Large intestine (tissue), 3 donors: ENCODE data around the gene COL5A1. TPM values are rescaled to one million over a fixed set of nuclear protein-coding genes. Genes with fewer than 3 reads are reported as not detected.

Experiments used
- DNase-seq, 2 donors: peaks; one replicate each; pipeline versions ENCODE4 v3.0.0 to v3.0.0-alpha.2; 2013
- H3K27ac ChIP-seq: one replicate; pipeline ENCODE4 v1.5.1; 2013; ENCODE audit warnings: low read length
- H3K27me3 ChIP-seq: 2 replicates; pipeline ENCODE4 v1.6.1; 2013; ENCODE audit warnings: low read length; ENCODE audit not compliant: control insufficient read depth, insufficient read depth
- H3K36me3 ChIP-seq: 2 replicates; pipeline ENCODE4 v1.6.1; 2013; ENCODE audit warnings: low read length; ENCODE audit not compliant: control insufficient read depth, insufficient read depth
- H3K4me1 ChIP-seq: one replicate; pipeline ENCODE4 v1.6.1; 2013; ENCODE audit warnings: low read length; ENCODE audit not compliant: control insufficient read depth, insufficient read depth
- H3K4me3 ChIP-seq: one replicate; pipeline ENCODE4 v1.5.1; 2013; ENCODE audit warnings: low read length
- H3K9me3 ChIP-seq: one replicate; pipeline ENCODE4 v1.6.1; 2013; ENCODE audit warnings: mild to moderate bottlenecking, low read depth, low read length, moderate library complexity; ENCODE audit not compliant: control insufficient read depth
- WGBS: methylation state at CpG from one replicate; pipeline ENCODE4 v1.1.5; 2013; ENCODE audit warnings: low lambda C conversion rate; ENCODE audit not compliant: insufficient coverage; 5-methylcytosine and 5-hydroxymethylcytosine counted together
- polyA plus RNA-seq: library from polyadenylated mRNA; unstranded; fragments of 120-200 nt; gene quantifications from one replicate; pipeline ENCODE4 v1.2.1, GENCODE V29; 2013

Gene COL5A1
- polyA plus RNA-seq, 1 donor = 79.9 TPM

DNA sequence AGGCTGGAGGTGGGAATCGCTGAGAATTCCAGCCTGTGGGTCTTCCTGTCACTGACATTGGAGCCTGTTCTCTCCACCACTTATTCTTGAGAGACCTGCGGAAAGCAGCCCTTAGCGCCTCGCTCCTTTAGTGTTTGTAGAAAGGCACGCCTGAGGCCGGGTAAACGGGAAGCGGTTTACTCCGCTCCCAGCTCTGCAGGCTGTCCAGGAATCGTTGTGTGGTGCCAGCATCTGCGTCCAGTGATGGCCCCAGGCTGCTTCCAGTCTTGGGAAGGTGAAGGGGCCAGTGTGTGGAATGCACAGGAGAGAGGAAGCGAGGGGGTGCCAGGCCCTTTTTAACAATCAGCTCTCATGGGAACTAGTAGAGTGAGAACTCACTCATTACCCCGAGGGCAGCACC is 194.4 kb downstream of the COL5A1 start:
- DNase-seq = no peak
- Histone ChIP-seq H3K36me3 (peaks cover 5% of the 10 kb centered on the region), H3K27me3 (no peaks in the 10 kb centered on the region), H3K27ac (no peak overlapping the region), H3K4me1 (no peaks in the 10 kb centered on the region), H3K9me3 (no peaks in the 10 kb centered on the region), H3K4me3 (no peak overlapping the region)
- no CpG with 5 or more reads among the region's 13 CpGs for WGBS

DNA sequence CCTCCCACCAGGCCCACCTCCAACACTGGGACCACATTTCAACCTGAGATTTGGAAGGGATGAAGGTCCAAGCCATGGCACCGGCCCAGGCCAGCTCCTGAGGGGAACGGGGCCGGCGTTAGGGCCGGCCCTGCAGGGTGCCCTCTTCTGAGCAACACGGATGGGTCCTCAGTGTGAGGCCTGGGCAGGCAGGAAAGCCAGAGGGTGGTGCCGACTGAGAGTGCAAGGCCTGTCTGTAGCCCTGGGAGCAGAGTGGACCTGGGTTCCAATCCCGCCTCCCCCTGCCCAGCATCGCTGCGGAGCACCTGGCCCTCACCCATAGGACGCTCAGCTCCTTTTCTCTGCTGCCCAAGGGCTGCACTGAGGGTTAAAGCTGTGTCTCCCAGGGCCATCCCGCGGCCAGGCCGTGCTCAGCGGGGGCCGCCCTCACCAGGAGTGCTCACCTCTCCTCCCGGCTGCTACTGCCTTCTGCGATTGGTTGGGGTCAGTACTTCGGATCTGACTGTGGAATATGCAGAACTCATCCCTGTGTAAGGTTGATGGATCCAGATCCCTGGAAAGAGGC is 194.9 kb downstream of the COL5A1 start:
- no peaks in the 10 kb centered on the region for H3K4me1 ChIP-seq
- DNase-seq = no peak
- no peaks in the 10 kb centered on the region for H3K27me3 ChIP-seq
- WGBS = no CpG with 5 or more reads among the region's 19 CpGs
- H3K4me3 ChIP-seq = no peak overlapping the region
- H3K9me3 ChIP-seq = no peaks in the 10 kb centered on the region
- H3K36me3 ChIP-seq = peaks cover 5% of the 10 kb centered on the region
- H3K27ac ChIP-seq = no peak overlapping the region

DNA sequence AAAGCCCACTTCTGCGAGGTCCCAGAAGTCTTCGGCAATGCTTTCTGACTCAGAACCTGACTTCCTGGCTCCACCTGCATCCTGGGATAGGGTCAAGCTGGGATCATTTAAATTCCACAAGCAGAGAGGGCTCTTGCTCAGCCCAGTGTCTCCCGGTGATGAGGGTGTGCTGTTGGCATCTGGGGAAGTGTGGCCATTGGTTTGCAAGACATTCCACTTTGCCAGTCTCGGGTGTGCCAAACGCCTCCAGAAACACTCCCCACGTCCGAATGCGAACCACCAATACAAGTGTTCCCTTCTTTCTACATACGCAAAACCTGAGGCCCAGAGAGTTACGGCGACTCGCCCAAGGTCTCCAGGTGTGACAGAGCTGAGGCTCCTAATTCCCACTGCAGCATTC is 195.9 kb downstream of the COL5A1 start:
- Histone ChIP-seq H3K36me3 (peaks cover 7% of the 10 kb centered on the region), H3K27me3 (no peaks in the 10 kb centered on the region)
- WGBS = no CpG with 5 or more reads among the region's 12 CpGs

DNA sequence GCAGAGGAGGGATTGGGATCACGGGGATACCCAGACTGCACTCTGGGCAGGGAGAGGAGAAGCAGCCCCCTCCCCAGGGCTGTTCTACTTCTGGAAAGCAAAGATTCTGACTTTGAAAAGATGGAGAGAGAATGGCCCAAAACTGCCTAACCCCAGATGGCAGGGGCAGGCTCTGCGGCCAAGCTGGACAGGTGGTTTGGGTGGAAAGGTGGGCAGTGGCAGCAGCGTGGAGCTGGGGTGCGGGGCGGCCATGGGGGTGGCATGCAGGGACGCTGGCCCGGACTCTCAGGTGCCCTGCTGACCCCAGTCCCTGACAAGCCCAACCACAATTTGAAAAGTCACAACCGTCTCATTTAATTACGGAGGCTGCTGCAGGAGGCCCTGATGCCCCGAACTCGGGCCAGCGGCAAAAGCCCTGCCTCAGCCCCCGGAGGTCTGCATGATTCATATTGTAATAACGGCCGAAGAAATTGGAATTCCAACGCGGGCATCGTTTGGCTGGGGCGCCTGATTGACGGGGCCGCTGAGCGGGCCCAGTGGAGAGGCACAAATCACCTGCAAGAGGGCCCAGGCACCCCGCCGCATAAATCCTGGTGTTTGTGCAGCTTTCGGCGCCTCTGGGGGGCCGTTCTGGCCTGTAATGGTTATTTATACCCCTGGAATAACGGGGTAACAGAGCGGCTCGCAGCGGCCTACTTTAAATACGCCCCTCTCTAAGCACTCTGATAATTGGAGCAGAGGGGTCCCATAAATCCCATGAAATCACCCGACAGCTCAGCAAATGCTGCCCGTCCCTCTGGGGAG is 197.2 kb downstream of the COL5A1 start:
- Histone ChIP-seq H3K27ac (no peak overlapping the region), H3K4me1 (no peaks in the 10 kb centered on the region), H3K36me3 (peaks cover 12% of the 10 kb centered on the region), H3K4me3 (no peak overlapping the region), H3K27me3 (no peaks in the 10 kb centered on the region), H3K9me3 (no peaks in the 10 kb centered on the region)
- DNase-seq = no peak
- WGBS = no CpG with 5 or more reads among the region's 34 CpGs

More for the DNA sequence above, 195.9 kb downstream of the COL5A1 start:
- DNase-seq = no peak
- Histone ChIP-seq H3K27ac (no peak overlapping the region), H3K9me3 (no peaks in the 10 kb centered on the region), H3K4me3 (no peak overlapping the region), H3K4me1 (no peaks in the 10 kb centered on the region)

DNA sequence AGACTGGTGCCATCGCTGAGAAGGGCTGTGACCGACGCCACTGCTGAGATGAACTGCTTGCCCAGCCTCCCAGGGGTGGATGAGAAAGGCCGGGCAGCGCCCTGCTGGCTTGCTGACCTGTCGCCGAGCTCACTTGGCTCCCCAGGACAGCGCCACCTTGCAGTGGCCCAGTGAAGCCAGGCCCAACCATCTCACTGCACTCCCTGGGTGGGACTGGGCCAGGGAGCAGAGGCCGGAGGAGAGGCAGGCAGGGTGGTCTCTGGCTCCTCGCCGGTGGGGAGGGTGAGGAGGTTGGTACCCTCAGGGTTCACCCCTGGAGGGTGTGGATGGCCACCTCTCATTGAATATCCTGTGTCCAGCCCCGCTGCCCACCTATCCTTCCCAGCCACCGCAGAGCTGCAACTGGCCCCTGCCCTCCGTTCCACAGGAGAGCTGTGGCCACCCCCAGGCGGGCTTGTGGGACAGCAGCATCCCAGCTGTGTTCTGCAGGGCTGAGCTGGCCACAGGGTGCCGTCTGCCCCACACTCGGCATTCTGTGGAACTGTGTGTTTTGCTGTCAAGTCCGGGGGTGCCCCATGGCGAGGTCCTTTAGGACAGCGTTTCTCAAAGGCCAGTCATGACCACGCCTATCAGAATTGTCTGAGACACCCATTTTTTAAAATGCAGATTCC is 198.0 kb downstream of the COL5A1 start:
- H3K36me3 ChIP-seq = peaks cover 12% of the 10 kb centered on the region

DNA sequence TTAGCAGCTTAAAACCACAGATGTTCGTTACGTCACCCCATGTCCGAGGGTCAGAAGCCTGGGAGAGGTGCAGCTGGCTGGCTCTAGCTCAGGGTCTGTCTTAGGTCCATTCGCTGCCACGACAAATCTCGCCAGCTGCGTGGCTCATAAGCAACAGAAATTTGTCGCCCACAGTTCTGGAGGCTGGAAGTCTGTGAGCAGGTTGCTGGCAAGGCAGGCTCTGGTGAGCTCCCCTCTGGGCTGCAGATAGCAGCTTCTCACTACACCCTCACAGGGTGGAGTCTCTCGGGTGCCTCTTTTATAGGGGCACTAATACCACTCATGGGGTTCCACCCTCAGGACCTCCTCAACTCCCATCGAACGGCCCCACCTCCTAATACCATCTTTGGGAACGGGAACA is 198.9 kb downstream of the COL5A1 start:
- no peaks in the 10 kb centered on the region for H3K27me3 ChIP-seq
- peaks cover 12% of the 10 kb centered on the region for H3K36me3 ChIP-seq

More for the DNA sequence above, 198.0 kb downstream of the COL5A1 start:
- WGBS = no CpG with 5 or more reads among the region's 21 CpGs
- H3K4me1 ChIP-seq = no peaks in the 10 kb centered on the region
- H3K27me3 ChIP-seq = no peaks in the 10 kb centered on the region
- no peak overlapping the region for H3K27ac ChIP-seq
- DNase-seq = no peak
- no peak overlapping the region for H3K4me3 ChIP-seq
- no peaks in the 10 kb centered on the region for H3K9me3 ChIP-seq

DNA sequence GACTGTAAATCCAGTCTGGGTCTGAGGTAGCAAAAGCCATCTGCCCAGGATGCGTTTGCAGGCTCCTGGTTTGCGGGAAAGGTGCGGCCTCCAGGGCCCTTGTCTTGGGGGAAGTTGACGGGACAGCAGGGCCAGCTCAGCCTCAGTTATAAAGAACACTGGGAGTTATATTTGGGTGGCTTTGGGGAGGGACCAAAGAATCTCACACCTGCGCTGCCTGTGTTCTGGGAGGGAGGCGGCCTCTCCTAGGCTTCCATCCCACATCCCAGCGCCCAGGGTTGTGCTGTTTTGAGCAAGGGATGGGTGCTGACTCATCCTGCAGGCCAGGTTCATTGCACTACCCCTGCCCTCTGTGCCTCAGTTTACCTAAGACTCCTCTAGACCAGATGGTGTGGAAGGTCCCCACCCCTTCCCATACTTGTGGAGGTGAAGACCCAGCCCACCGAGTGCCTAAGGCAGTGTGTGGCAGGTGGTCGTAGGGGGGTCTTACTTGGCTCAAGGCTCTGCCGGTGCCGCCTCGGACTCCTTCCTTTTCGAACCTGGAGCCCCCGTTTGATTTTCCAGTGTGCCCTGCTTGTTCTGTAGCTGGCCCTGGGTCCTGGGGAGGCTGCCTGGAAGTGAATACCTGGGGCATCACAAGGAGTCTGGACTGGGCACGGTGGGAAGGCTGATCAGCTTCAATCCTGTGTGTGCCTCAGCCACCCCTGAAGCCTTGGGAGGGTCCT is 199.7 kb downstream of the COL5A1 start:
- DNase-seq = no peak
- no peak overlapping the region for H3K4me3 ChIP-seq
- H3K27ac ChIP-seq = no peak overlapping the region
- H3K27me3 ChIP-seq = no peaks in the 10 kb centered on the region
- WGBS = no CpG with 5 or more reads among the region's 15 CpGs
- no peaks in the 10 kb centered on the region for H3K4me1 ChIP-seq
- H3K9me3 ChIP-seq = no peaks in the 10 kb centered on the region
- H3K36me3 ChIP-seq = peaks cover 12% of the 10 kb centered on the region

More for the DNA sequence above, 198.9 kb downstream of the COL5A1 start:
- H3K9me3 ChIP-seq = no peaks in the 10 kb centered on the region
- WGBS = no CpG with 5 or more reads among the region's 12 CpGs
- H3K4me1 ChIP-seq = no peaks in the 10 kb centered on the region
- no peak overlapping the region for H3K27ac ChIP-seq
- H3K4me3 ChIP-seq = no peak overlapping the region
- no peak for DNase-seq

DNA sequence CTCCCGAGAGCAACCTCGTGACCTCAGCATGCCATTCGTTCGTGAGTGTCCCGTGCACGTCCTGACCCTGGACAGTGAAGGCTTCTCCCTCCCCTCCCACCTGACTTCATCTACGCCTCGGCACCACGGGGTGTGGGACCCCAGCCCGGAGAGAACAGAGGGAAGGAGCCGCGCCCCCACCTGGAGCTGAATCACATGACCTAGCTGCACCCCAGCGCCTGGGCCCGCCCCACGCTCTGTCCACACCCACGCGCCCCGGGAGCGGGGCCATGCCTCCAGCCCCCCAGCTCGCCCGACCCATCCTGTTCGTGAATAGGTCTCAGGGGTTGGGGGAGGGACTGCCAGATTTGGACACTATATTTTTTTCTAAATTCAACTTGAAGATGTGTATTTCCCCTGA is 200.7 kb downstream of the COL5A1 start:
- peaks cover 2% of the 10 kb centered on the region for H3K9me3 ChIP-seq
- no peak overlapping the region for H3K27ac ChIP-seq
- no peak for DNase-seq
- no peaks in the 10 kb centered on the region for H3K27me3 ChIP-seq
- no CpG with 5 or more reads among the region's 22 CpGs for WGBS
- peaks cover 12% of the 10 kb centered on the region for H3K36me3 ChIP-seq
- no peaks in the 10 kb centered on the region for H3K4me1 ChIP-seq
- no peak overlapping the region for H3K4me3 ChIP-seq

DNA sequence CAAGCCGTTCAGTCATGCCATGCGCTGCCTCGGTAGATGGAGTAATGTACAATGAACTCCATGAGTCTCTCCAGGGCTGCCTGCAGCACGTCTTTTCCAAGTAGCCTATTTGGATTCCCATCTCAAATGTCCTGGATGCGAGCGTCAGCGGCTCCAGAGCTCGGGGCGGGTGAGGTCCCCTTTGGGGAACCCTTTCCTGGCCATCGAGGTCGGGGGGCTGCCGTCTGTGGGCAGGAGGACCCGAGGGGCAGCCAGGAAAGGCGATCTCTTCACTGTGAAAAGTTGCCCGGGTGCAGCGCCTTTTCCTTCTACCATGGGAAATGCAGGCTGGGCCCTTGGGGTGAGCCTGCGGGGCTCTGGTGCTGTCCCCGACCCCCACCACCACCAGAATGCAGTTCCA is 202.1 kb downstream of the COL5A1 start:
- no CpG with 5 or more reads among the region's 18 CpGs for WGBS
- Histone ChIP-seq H3K36me3 (peaks cover 12% of the 10 kb centered on the region), H3K27me3 (no peaks in the 10 kb centered on the region), H3K27ac (no peak overlapping the region), H3K9me3 (peaks cover 12% of the 10 kb centered on the region), H3K4me3 (no peak overlapping the region), H3K4me1 (no peaks in the 10 kb centered on the region)
- DNase-seq = no peak

DNA sequence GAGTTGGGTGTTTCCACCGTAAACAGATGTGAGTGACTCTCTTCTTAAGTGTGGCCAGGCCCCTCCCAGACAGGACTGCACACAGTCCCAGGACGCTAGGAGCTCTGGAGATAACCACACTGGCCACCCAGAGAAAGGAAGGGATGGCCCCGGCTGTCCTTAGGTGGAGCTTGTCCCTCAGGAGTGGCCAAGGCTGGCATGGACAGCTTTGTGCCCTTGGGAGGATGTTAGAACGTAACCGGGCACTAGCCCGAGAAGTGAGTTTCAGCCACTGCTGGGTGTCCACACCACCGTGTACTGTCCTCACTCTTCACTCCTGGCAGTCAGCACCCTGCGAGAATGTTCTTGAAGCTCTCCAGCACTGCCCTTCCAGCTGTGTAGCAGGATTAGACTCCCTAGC is 203.2 kb downstream of the COL5A1 start:
- Histone ChIP-seq H3K4me1 (no peaks in the 10 kb centered on the region), H3K27me3 (no peaks in the 10 kb centered on the region), H3K4me3 (no peak overlapping the region), H3K9me3 (peaks cover 12% of the 10 kb centered on the region), H3K36me3 (peaks cover 10% of the 10 kb centered on the region), H3K27ac (no peak overlapping the region)
- no CpG with 5 or more reads among the region's 8 CpGs for WGBS
- DNase-seq = no peak
